HepG2 (cell line): Measurements from ENCODE around the gene JAK1. TPM values are rescaled to one million over a fixed set of nuclear protein-coding genes. Genes with fewer than 3 reads are reported as not detected.

Experiments used
- CENPBD1 ChIP-seq: sonication (generic); formaldehyde crosslinking; IDR thresholded peaks from 2 replicates; pipeline ENCODE4 v1.8.0; 2022; ENCODE audit warnings: missing genetic modification reagents, low read depth, mild to moderate bottlenecking, borderline replicate concordance
- ETV6 ChIP-seq: sonication (generic); formaldehyde crosslinking; conservative IDR thresholded peaks from 2 replicates; pipeline ENCODE4 v1.4.0; 2020; ENCODE audit warnings: missing genetic modification reagents
- FIP1L1 ChIP-seq: fragments of 200-400 bp; formaldehyde crosslinking; IDR thresholded peaks from 2 replicates; pipeline ENCODE4 v1.6.1; 2018; ENCODE audit warnings: low read depth, mild to moderate bottlenecking, low read length, moderate library complexity, borderline replicate concordance; ENCODE audit not compliant: insufficient read depth
- KLF9 ChIP-seq: IDR thresholded peaks from 2 replicates; pipeline ENCODE4 v1.6.1; 2016; ENCODE audit warnings: low read depth
- RORA ChIP-seq: sonication (generic); formaldehyde crosslinking; IDR thresholded peaks from 2 replicates; pipeline ENCODE4 v1.5.0; 2020; ENCODE audit warnings: mild to moderate bottlenecking, missing genetic modification reagents, moderate library complexity
- UBTF ChIP-seq: sonication (generic); formaldehyde crosslinking; IDR thresholded peaks from 2 replicates; pipeline ENCODE4 v1.4.0; 2020; ENCODE audit warnings: mild to moderate bottlenecking, missing genetic modification reagents
- ZNF12 ChIP-seq: sonication (generic); formaldehyde crosslinking; IDR thresholded peaks from 2 replicates; pipeline ENCODE4 v1.5.0; 2020; ENCODE audit warnings: missing genetic modification reagents
- ZNF251 ChIP-seq: sonication (generic); formaldehyde crosslinking; IDR thresholded peaks from 2 replicates; pipeline ENCODE4 v1.9.0; 2021; ENCODE audit warnings: mild to moderate bottlenecking, missing genetic modification reagents
- ZNF362 ChIP-seq: sonication (generic); formaldehyde crosslinking; IDR thresholded peaks from 2 replicates; pipeline ENCODE4 v1.4.0; 2020; ENCODE audit warnings: missing genetic modification reagents, mild to moderate bottlenecking, borderline replicate concordance
- ZNF383 ChIP-seq: sonication (generic); formaldehyde crosslinking; IDR thresholded peaks from 2 replicates; pipeline ENCODE4 v1.4.0; 2020; ENCODE audit warnings: missing genetic modification reagents, mild to moderate bottlenecking, borderline replicate concordance
- ZNF430 ChIP-seq: sonication (generic); formaldehyde crosslinking; IDR thresholded peaks from 2 replicates; pipeline ENCODE4 v1.9.0; 2021; ENCODE audit warnings: mild to moderate bottlenecking, missing genetic modification reagents
- ZNF609 ChIP-seq: sonication (generic); formaldehyde crosslinking; IDR thresholded peaks from 2 replicates; pipeline ENCODE4 v1.4.0; 2020; ENCODE audit warnings: mild to moderate bottlenecking, missing genetic modification reagents, borderline replicate concordance
- ZSCAN9 ChIP-seq: IDR thresholded peaks from 2 replicates; pipeline ENCODE4 v1.6.1; 2016; ENCODE audit warnings: borderline replicate concordance
- polyA plus RNA-seq, 8 experiments: library from polyadenylated mRNA; depleted of rRNA in 3 of 8; stranded (reverse) in 7 of 8; unstranded in 1 of 8; fragments of >200 nt; fragmentation: Illumina TruSeq in 4 of 8; extraction: Trizol in 4 of 8; gene quantifications; 2 replicates each; pipeline versions ENCODE4 v1.2.1 to v1.2.3, GENCODE V29; 2011 to 2016; ENCODE audit warnings: low read depth in 4 of 8, missing spikeins in 1 of 8, mixed read lengths in 1 of 8; ENCODE audit not compliant: insufficient read depth in 1 of 8
- total RNA-seq, 5 experiments: library from RNA; depleted of rRNA; stranded (reverse); fragments of >200 nt; fragmentation: Illumina TruSeq; extraction: Trizol; gene quantifications; 2 replicates each; pipeline ENCODE4 v1.2.3, GENCODE V29; 2016; ENCODE audit warnings: low read depth in 1 of 5

JAK1 gene
- total and polyA plus RNA-seq, 2 of the 13 experiments (the other 11 are each of a cell fraction or from before 2014, with no cell fraction given) = 23.9 to 42.4 TPM

GRCh38 chr1:64906447-64906846, 59.9 kb downstream of the JAK1 start (continued):
- TF ChIP-seq UBTF (CRISPR knock-in tag) = no peak
- TF ChIP-seq ZNF251 (CRISPR knock-in tag) = no peak
- TF ChIP-seq ZNF362 = no peak
- TF ChIP-seq ETV6 (CRISPR knock-in tag) = no peak
- no peak for TF ChIP-seq CENPBD1 (CRISPR knock-in tag)
- no peak for TF ChIP-seq KLF9 (CRISPR knock-in tag)
- TF ChIP-seq ZNF430 = no peak
- no peak for TF ChIP-seq FIP1L1
- TF ChIP-seq ZNF609 = no peak
- no peak for TF ChIP-seq ZNF383 (CRISPR knock-in tag)
- no peak for TF ChIP-seq ZSCAN9
- TF ChIP-seq RORA = no peak
- peak; percentile 97 for TF ChIP-seq ZNF12 (CRISPR knock-in tag)
